CD4-positive, CD25-positive, alpha-beta regulatory T cell (primary cell): ENCODE results near the gene SUV39H1. TPM values are rescaled to one million over a fixed set of nuclear protein-coding genes. Genes with fewer than 3 reads are reported as not detected.

Source experiments
- ATAC-seq, 2 donors: fragments of 150-1000 bp; cut with Tn5 transposase; one replicate each; pipeline ENCODE4 v1.10.0; 2021; ENCODE audit warnings: low read depth in 2 of 2, moderate number of reproducible peaks in 2 of 2, moderate library complexity in 1 of 2
- DNase-seq, 3 donors: peaks; one replicate each; pipeline versions ENCODE4 v3.0.0 to v3.0.0-alpha.2; 2012 to 2022; ENCODE audit warnings: mixed read lengths in 1 of 3
- H3K27ac ChIP-seq: one replicate; pipeline ENCODE4 v1.7.0; 2013; ENCODE audit warnings: mild to moderate bottlenecking, low read length; ENCODE audit not compliant: insufficient read depth, poor library complexity, severe bottlenecking
- H3K27me3 ChIP-seq: one replicate; pipeline ENCODE4 v1.7.0; 2013; ENCODE audit warnings: low read length; ENCODE audit not compliant: control insufficient read depth, insufficient read depth
- H3K36me3 ChIP-seq: one replicate; pipeline ENCODE4 v1.7.0; 2013; ENCODE audit warnings: mild to moderate bottlenecking, low read length, moderate library complexity; ENCODE audit not compliant: control insufficient read depth, insufficient read depth
- H3K4me1 ChIP-seq: 2 replicates; pipeline ENCODE4 v1.7.0; 2013; ENCODE audit warnings: mild to moderate bottlenecking, low read length; ENCODE audit not compliant: insufficient read depth, control insufficient read depth, poor library complexity, severe bottlenecking
- H3K4me3 ChIP-seq: one replicate; pipeline ENCODE4 v1.7.0; 2013; ENCODE audit warnings: low read depth, mild to moderate bottlenecking, low read length, moderate library complexity
- H3K9me3 ChIP-seq, 2 experiments: 1 replicate in 1 of 2; 2 replicates in 1 of 2; pipeline ENCODE4 v1.7.0; 2013; ENCODE audit warnings: low read length in 2 of 2, mild to moderate bottlenecking in 1 of 2, moderate library complexity in 1 of 2; ENCODE audit not compliant: control insufficient read depth in 2 of 2
- H3K27ac Mint-ChIP-seq, 3 donors: one replicate each; pipeline ENCODE4 v1.8.0; 2020 to 2022; ENCODE audit warnings: mild to moderate bottlenecking in 3 of 3, mixed read lengths in 3 of 3, moderate library complexity in 2 of 3
- H3K27me3 Mint-ChIP-seq: one replicate; pipeline ENCODE4 v1.8.0; 2022; ENCODE audit warnings: mild to moderate bottlenecking, mixed read lengths
- H3K36me3 Mint-ChIP-seq: one replicate; pipeline ENCODE4 v1.8.0; 2020; ENCODE audit warnings: mixed read lengths
- H3K4me1 Mint-ChIP-seq, 4 donors: one replicate each; pipeline ENCODE4 v1.8.0; 2020 to 2022; ENCODE audit warnings: mixed read lengths in 4 of 4, mild to moderate bottlenecking in 1 of 4
- H3K4me3 Mint-ChIP-seq, 4 donors: one replicate each; pipeline ENCODE4 v1.8.0; 2020 to 2022; ENCODE audit warnings: mild to moderate bottlenecking in 4 of 4, mixed read lengths in 4 of 4, moderate library complexity in 3 of 4
- H3K9me3 Mint-ChIP-seq, 7 donors: one replicate each; pipeline ENCODE4 v1.8.0; 2020 to 2022; ENCODE audit warnings: mixed read lengths in 7 of 7, mild to moderate bottlenecking in 3 of 7, moderate library complexity in 2 of 7
- polyA plus RNA-seq, 4 donors: library from polyadenylated mRNA; unstranded; fragments of 300-500 nt; fragmentation: Illumina TruSeq; gene quantifications; one replicate each; pipeline ENCODE4 v1.2.3, GENCODE V29; 2021
- total RNA-seq: library from RNA; stranded (reverse); gene quantifications from one replicate; pipeline ENCODE4 v1.2.3, GENCODE V29; 2022

SUV39H1 gene
- total and polyA plus RNA-seq, 5 donors from 2014 or later = 8.0 to 15.7 (median 12.1) TPM

- DNase-seq (no peak), ATAC-seq (no peak)
- H3K27me3 ChIP-seq = no peaks in the 10 kb centered on the region
- no peaks in the 10 kb centered on the region for H3K36me3 Mint-ChIP-seq
- no peaks in the 10 kb centered on the region for H3K9me3 ChIP-seq
- no peaks in the 10 kb centered on the region for H3K36me3 ChIP-seq
- H3K9me3 Mint-ChIP-seq = peaks cover 0 to 2% (median 0%) of the 10 kb centered on the region in 7 donors
- peak overlapping the region; percentile 57 for H3K27ac ChIP-seq
- H3K27ac Mint-ChIP-seq = peak overlapping the region; percentile 93 to 94 (median 94)
- H3K4me1 ChIP-seq = peaks cover 5% of the 10 kb centered on the region
- peak overlapping the region; percentile 81 to 93 (median 88) for H3K4me3 Mint-ChIP-seq
- peaks cover 8 to 23% (median 12%) of the 10 kb centered on the region in 4 donors for H3K4me1 Mint-ChIP-seq
- H3K4me3 ChIP-seq = peak overlapping the region; percentile 79
- H3K27me3 Mint-ChIP-seq = no peaks in the 10 kb centered on the region
Observed at GRCh38 chrX:48736878-48737212, 40.3 kb downstream of the SUV39H1 start.

DNA sequence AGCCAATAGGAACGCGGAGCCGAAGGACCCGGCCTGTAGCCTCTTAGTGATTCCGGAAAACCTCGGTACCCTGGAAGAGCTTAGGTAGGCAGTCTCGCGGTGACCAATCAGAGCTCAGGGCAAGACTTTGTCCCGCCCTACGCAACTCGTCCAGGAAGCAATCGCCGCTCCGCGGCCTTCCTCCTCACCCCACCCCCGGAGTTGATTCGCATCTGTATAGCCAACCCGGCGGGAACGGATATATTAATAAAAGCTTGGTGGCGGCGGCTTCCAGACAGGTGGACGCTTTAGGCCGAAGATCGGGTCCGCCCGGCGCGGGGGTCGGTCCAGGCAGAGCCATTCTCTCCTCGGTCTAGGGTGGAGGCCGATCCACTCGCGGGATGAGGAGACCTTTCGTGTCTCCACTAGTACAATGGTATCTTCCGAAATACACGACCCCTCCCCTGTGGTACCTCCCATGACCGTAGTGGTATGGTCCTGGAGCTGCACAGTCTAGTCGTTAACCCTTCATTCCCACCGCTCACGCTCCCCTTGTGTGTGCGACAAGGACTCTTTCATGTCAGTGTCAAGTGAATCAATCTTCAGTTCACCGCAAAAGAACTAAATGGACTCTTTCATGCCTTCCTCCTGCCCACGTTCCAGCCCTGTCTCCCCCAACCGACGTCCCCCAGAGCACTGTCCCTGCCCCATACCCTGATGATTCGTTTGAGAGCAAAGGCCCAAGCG is 40.8 kb downstream of the SUV39H1 start:
- no peaks in the 10 kb centered on the region for H3K36me3 Mint-ChIP-seq
- Histone ChIP-seq H3K36me3 (no peaks in the 10 kb centered on the region), H3K27ac (peak overlapping the region; percentile 87), H3K4me3 (peak overlapping the region; percentile 79), H3K4me1 (peaks cover 5% of the 10 kb centered on the region), H3K9me3 (no peaks in the 10 kb centered on the region), H3K27me3 (no peaks in the 10 kb centered on the region)
- H3K27ac Mint-ChIP-seq = peak overlapping the region; percentile 93 to 94 (median 94)
- ATAC-seq (peak; percentile 96 to 99), DNase-seq (peak; percentile 81 to 97 (median 90))
- H3K4me1 Mint-ChIP-seq = peaks cover 8 to 23% (median 12%) of the 10 kb centered on the region in 4 donors
- peaks cover 0 to 2% (median 0%) of the 10 kb centered on the region in 7 donors for H3K9me3 Mint-ChIP-seq
- no peaks in the 10 kb centered on the region for H3K27me3 Mint-ChIP-seq
- peak overlapping the region; percentile 81 to 93 (median 88) for H3K4me3 Mint-ChIP-seq

DNA sequence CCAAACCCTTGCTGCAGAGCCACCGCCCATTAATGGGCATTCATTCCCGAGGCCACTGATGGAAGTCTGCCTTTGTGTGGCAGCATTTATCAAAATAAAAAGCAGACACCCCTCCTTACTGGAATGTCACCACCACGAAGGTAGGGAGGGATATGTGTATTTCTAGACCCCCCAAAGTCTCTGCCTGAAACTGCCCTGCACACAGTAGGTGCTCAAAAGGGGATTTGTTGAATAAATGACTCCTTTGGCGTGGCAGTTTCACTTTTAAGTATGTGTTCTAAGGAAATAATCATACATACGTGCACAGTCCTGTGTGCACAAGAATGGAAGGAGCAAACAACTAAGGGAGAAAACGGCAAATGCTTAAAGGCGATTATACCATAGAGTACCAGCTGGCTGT is 41.4 kb downstream of the SUV39H1 start:
- Mint-ChIP-seq H3K4me1 (peaks cover 8 to 23% (median 12%) of the 10 kb centered on the region in 4 donors), H3K27ac (peak overlapping the region; percentile 93 to 94 (median 94)), H3K27me3 (no peaks in the 10 kb centered on the region), H3K9me3 (peaks cover 0 to 2% (median 0%) of the 10 kb centered on the region in 7 donors), H3K36me3 (no peaks in the 10 kb centered on the region), H3K4me3 (peak overlapping the region; percentile 81 to 93 (median 88))
- H3K4me1 ChIP-seq = peaks cover 5% of the 10 kb centered on the region
- no peaks in the 10 kb centered on the region for H3K9me3 ChIP-seq
- DNase-seq (no peak), ATAC-seq (no peak)
- no peaks in the 10 kb centered on the region for H3K36me3 ChIP-seq
- peak overlapping the region; percentile 79 for H3K4me3 ChIP-seq
- peak overlapping the region; percentile 87 for H3K27ac ChIP-seq
- no peaks in the 10 kb centered on the region for H3K27me3 ChIP-seq

- ATAC-seq = no peak
Observed at GRCh38 chrX:48741834-48742233, 45.3 kb downstream of the SUV39H1 start.

GRCh38 chrX:48745222-48745621 is 48.7 kb downstream of the SUV39H1 start:
- no peaks in the 10 kb centered on the region for H3K9me3 ChIP-seq
- H3K27ac ChIP-seq = no peak overlapping the region
- no peak for ATAC-seq
- Mint-ChIP-seq H3K4me3 (no peak overlapping the region), H3K4me1 (peaks cover 0 to 2% (median 0%) of the 10 kb centered on the region in 4 donors), H3K36me3 (no peaks in the 10 kb centered on the region), H3K27me3 (no peaks in the 10 kb centered on the region), H3K27ac (no peak overlapping the region), H3K9me3 (peaks cover 0 to 2% (median 0%) of the 10 kb centered on the region in 7 donors)
- no peaks in the 10 kb centered on the region for H3K36me3 ChIP-seq
- no peaks in the 10 kb centered on the region for H3K4me1 ChIP-seq
- no peaks in the 10 kb centered on the region for H3K27me3 ChIP-seq
- H3K4me3 ChIP-seq = no peak overlapping the region
- no peak for DNase-seq

More at GRCh38 chrX:48741834-48742233, 45.3 kb downstream of the SUV39H1 start:
- H3K27ac Mint-ChIP-seq = no peak overlapping the region
- no peak overlapping the region for H3K4me3 ChIP-seq
- H3K4me3 Mint-ChIP-seq = no peak overlapping the region
- no peaks in the 10 kb centered on the region for H3K36me3 Mint-ChIP-seq
- H3K4me1 Mint-ChIP-seq = peaks cover 2 to 14% (median 8%) of the 10 kb centered on the region in 4 donors
- H3K9me3 ChIP-seq = no peaks in the 10 kb centered on the region
- H3K27ac ChIP-seq = no peak overlapping the region
- H3K27me3 ChIP-seq = no peaks in the 10 kb centered on the region
- no peak for DNase-seq
- H3K9me3 Mint-ChIP-seq = peaks cover 0 to 2% (median 0%) of the 10 kb centered on the region in 7 donors
- H3K27me3 Mint-ChIP-seq = no peaks in the 10 kb centered on the region
- no peaks in the 10 kb centered on the region for H3K36me3 ChIP-seq
- peaks cover 5% of the 10 kb centered on the region for H3K4me1 ChIP-seq

DNA sequence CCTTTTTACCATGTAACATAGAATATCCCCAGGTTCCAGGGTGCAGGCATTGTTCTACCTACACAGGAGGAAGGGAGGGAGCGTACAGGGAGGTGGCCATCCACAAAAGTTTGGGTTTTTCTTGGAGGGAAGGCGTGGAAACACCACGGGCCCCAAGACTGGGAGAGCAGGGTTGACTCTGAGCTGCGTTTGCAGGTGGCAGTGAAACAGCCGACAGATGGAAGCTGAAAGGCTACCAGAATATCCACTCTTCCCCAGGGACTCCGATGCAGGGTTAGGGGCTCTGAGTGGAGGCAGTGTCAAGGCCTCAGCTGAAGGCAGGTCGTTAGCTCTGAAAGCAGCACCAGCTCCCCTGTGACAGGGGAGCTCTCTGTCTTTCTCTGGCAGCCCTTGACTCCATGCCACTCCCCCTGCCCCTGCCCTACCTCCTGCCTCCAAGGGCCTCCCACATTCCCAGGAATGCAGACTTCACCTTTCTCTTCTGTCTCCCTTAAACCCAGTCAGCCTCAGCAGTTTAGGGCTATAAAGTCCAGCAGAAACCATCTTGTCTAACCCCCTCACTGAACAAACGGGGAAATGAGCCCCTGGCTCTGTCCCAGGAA is 51.0 kb downstream of the SUV39H1 start:
- H3K4me3 ChIP-seq = no peak overlapping the region
- Mint-ChIP-seq H3K4me3 (no peak overlapping the region), H3K27me3 (no peaks in the 10 kb centered on the region), H3K36me3 (no peaks in the 10 kb centered on the region), H3K27ac (no peak overlapping the region), H3K4me1 (peaks cover 0 to 3% (median 1%) of the 10 kb centered on the region in 4 donors), H3K9me3 (no peaks in the 10 kb centered on the region)
- ATAC-seq (no peak), DNase-seq (no peak)
- no peak overlapping the region for H3K27ac ChIP-seq
- H3K9me3 ChIP-seq = no peaks in the 10 kb centered on the region
- no peaks in the 10 kb centered on the region for H3K27me3 ChIP-seq
- no peaks in the 10 kb centered on the region for H3K4me1 ChIP-seq
- H3K36me3 ChIP-seq = no peaks in the 10 kb centered on the region

DNA sequence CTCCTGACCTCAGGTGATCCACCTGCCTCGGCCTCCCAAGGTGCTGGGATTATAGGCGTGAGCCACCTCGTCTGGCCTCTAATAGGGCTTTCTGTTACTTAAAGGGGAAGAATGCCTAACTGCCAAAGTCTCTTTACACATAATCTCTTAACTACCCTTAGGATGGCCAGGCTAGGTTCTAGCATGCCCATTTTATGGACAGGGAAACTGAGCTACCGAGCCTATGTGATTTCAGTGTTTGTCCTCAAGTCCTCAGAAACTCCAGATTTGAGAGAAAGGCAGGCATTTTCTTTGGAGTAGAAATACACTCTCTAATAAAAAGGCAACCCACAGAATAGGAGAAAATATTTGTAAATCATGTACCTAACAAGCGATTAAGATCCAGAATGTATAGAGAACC is 52.6 kb downstream of the SUV39H1 start:
- Mint-ChIP-seq H3K4me1 (peaks cover 0 to 3% (median 1%) of the 10 kb centered on the region in 4 donors), H3K36me3 (no peaks in the 10 kb centered on the region), H3K9me3 (no peaks in the 10 kb centered on the region), H3K4me3 (no peak overlapping the region), H3K27ac (no peak overlapping the region), H3K27me3 (no peaks in the 10 kb centered on the region)
- no peaks in the 10 kb centered on the region for H3K4me1 ChIP-seq
- DNase-seq (no peak), ATAC-seq (no peak)
- H3K4me3 ChIP-seq = no peak overlapping the region
- H3K27me3 ChIP-seq = no peaks in the 10 kb centered on the region
- no peaks in the 10 kb centered on the region for H3K9me3 ChIP-seq
- H3K36me3 ChIP-seq = no peaks in the 10 kb centered on the region
- H3K27ac ChIP-seq = no peak overlapping the region
